NCI-H1930 (cell line): ENCODE measurements around the gene ABCF3.

ENCODE experiments used
- DNase-seq, 2 experiments: peaks; one replicate each; lab custom pipeline; 2025; lab: John Stamatoyannopoulos, UW

Gene ABCF3

GRCh38 chr3:184231671-184232070, 45.7 kb downstream of the ABCF3 start:
- no peak for DNase-seq

GRCh38 chr3:184233127-184233843, 47.3 kb downstream of the ABCF3 start:
- DNase-seq: no peak

DNA sequence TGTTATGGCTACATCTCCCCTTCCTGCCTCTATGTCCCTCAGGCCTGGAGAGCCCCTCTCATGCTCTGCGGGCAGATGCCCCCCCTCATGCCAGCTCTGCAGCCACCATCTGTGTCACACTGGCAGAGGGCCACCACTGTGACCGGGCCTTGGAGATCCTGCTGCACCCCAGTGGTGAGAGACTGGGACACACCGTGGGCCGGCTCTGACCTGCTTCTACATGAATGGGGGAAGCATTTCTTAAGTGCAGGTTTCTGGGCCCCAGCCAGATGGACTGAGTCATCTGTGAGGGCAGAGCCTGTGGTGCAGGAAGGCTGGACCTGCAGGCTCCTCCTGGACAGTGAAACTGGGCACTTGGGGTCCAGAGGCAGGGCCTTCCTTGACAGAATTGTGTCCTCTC, 48.2 kb downstream of the ABCF3 start:
- DNase-seq: no peak

DNA sequence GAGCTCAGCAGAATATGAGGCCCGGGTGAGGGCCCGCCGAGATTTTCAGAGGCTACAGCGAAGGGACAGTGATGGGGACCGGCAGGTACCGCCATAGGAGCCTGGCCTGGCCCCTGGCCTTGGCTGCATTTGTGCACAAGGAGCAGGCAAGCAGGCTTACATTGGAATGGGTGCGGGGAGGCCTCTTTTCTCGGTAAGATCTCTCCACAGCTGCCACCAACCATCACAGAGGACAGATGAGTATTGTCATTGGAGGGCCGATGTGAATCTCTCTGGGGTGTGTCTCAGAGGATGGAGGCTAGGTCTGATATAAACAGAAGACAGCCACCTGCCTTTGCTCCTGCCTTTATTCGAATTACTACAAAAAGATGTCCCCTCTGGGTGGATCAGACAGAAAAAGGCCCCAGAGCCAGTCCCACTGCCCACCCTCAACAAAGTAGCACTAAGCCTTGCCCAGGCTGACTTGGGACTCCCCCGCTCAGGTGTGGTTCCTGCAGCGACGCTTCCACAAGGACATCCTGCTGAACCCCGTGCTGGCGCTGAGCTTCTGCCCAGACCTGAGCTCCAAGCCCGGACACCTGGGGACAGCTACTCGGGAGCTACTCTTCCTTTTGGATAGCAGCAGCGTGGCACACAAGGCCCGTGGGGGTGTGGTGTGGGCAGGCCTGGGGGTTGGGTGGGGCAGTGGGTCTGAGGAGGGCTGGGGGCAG, 48.8 kb downstream of the ABCF3 start:
- DNase-seq: no peak

DNA sequence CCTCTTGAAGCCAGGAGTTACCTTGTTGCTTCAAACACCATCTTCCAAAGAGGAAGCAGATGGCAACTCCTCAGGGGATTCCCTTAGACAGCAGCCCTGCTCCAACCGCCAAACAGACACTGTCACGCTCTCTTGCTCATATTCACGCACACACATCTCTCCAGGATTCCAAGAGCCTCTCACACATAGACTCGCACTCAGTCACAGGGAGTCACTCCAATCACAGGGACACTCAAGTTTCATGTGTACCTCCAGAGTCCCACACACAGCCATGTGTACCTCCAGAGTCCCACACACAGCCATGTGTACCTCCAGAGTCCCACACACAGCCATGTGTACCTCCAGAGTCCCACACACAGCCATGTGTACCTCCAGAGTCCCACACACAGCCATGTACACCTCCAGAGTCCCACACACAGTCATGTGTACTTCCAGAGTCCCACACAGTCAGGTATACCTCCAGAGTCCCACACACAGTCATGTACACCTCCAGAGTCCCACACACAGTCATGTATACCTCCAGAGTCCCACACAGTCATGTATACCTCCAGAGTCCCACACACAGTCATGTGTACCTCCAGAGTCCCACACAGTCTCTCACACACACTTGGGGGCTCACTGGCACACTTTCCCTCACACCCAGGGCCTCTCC, 49.5 kb downstream of the ABCF3 start:
- DNase-seq: no peak

GRCh38 chr3:184236033-184236410, 50.0 kb downstream of the ABCF3 start:
- DNase-seq: no peak

DNA sequence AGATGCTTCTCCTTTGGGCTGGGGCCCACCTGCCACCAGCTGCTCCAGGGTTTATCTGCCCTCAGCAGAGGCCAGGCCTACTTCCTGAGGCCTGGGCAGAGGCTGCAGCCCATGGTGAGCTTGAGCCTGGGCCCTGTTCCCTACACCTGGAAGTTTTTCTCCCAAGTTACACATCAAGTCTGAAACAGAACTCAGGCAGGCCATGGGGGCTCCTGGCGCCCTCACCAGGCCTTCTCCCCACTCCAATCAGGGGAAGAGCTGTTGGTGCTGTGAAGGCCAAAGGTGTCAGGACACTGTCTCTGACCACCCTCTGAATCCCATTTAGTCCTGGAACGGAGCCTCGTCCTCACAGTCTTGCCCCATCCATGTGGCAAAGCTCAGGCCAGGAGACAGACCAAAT, 50.6 kb downstream of the ABCF3 start:
- no peak for DNase-seq

DNA sequence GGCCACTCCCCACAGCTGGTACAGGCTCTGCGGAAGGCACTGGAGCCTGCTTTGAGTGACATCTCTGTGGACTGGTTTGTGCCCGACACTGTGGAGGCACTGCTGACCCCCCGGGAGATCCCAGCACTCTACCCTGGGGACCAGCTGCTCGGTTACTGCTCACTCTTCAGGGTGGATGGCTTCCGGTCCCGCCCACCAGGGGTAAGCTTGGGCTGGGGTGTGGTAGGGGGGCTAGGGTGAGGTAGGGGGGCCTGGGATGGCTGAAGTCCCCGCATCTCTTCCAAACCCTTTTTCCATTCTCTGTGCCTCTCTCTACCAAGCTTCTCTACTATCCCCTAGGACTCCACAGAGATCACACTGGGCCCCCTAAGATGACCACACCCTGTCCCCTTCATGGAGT, 51.2 kb downstream of the ABCF3 start:
- DNase-seq: no peak

- DNase-seq: no peak
These were observed 51.8 kb downstream of the ABCF3 start for GRCh38 chr3:184237807-184238206.

DNA sequence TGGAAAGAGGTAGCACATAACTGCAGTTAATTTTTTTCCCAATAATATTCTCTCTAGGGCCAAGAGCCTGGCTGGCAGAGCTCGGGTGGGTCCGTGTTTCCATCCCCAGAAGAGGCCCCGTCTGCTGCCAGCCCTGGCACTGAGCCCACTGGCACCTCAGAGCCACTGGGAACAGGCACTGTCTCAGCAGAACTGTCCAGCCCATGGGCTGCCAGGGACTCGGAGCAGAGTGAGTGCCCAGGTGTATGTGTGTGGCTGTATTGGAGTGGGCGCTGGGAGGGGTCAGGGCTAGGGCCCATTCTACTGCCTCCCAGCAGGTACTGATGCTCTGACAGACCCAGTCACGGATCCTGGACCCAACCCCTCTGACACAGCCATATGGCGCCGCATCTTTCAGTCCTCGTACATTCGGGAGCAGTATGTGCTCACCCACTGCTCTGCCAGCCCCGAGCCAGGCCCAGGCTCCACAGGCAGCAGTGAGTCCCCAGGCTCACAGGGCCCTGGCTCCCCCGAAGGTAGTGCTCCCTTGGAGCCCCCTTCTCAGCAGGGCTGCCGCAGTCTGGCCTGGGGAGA, 52.3 kb downstream of the ABCF3 start:
- DNase-seq: no peak

DNA sequence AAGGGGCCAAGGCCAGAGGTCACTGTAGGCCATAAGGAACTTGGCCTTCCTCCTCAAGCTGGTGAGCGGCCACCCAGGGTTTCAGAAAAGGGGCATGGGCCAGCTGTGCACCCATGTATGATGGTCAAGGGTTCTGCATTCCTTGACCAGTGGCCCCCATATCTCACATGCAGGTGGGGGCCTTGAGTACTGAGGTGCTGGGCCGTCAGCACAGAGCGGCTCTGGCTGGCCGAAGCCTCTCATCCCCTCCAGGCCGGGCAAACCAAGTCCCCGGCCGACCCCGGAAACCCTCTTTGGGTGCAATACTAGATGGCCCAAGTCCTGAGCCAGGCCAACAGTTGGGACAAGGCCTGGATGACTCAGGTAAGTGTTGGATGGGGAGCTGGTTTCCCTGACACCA, 53.2 kb downstream of the ABCF3 start:
- no peak for DNase-seq

- no peak for DNase-seq
These were observed 53.7 kb downstream of the ABCF3 start for GRCh38 chr3:184239708-184240107.

- no peak for DNase-seq
These were observed 54.6 kb downstream of the ABCF3 start for GRCh38 chr3:184240384-184241140.

- DNase-seq: no peak
These were observed 55.1 kb downstream of the ABCF3 start for GRCh38 chr3:184241141-184241446.

DNA sequence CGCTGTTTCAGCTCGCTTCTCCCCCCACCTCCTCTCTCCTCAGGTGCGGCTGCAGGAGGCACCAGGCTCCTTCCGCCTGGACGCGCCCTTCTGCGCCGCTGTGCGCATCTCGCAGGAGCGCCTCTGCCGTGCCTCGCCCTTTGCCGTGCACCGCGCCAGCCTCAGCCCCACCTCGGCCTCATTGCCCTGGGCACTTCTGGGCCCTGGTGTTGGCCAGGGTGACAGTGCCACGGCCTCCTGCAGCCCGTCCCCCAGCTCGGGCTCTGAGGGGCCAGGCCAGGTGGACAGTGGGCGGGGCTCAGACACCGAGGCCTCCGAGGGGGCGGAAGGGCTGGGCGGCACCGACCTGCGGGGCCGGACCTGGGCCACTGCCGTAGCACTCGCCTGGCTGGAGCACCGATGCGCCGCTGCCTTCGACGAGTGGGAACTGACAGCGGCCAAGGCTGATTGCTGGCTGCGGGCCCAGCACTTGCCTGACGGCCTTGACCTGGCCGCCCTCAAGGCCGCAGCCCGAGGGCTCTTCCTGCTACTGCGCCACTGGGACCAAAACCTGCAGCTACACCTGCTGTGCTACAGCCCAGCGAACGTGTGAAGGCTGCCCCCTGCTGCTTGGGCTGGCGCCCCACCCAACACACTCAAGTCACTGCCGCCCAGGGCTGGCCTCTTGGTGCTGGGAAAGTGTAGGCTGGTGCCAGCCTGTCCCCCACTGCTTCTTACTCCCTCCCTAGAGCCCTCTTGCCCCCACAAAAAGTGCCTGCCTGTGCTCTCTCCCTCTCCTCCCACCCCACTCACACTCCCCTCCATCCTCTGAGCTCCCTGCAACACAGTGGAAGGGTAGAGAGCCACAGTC, 55.7 kb downstream of the ABCF3 start:
- no peak for DNase-seq

DNA sequence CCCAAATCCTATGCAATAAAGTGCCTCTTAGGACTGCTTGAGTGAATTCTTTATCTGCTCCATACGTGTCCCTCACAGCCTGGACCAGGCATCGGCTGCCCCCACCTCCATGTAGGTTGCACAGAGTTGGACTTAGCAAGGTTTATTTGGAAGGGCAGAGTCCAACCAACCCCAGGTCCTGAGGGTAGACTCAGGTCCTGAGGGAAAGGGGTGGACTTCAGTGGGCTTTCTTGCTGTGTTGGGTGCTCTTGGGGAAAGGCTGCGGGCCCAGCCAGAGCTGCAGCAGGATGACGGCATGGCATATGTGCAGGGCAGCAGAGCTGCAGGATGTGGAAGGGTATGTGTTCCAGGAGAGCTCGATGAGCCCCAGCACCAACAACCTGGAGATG, 56.3 kb downstream of the ABCF3 start:
- no peak for DNase-seq
